Fibroblast of skin of abdomen (primary cell): ENCODE results near the gene OR5K3. TPM values are rescaled to one million over a fixed set of nuclear protein-coding genes. Genes with fewer than 3 reads are reported as not detected.
"Not testable (repeated sequence)": the region's sequence is repeated elsewhere in the genome, so short reads cannot be mapped to it uniquely, and the experiment has no call there.

Experiments
- DNase-seq: peaks from one replicate; pipeline ENCODE4 v3.0.0-alpha.2; 2013
- polyA plus RNA-seq, 2 experiments: library from polyadenylated mRNA; unstranded; fragments of 120-200 nt; gene quantifications; one replicate each; pipeline ENCODE4 v1.2.1, GENCODE V29; 2013; ENCODE audit not compliant: insufficient read length in 2 of 2

Gene OR5K3
- not detected for polyA plus RNA-seq (2013, experiment 1 of 2; ENCODE audit: insufficient read length)
- not detected for polyA plus RNA-seq (2013, experiment 2 of 2; ENCODE audit: insufficient read length)

- no peak for DNase-seq
These were observed at the start of gene OR5K3 for GRCh38 chr3:98390366-98390765. TSS of gene OR5K3 (plus strand) at chr3:98390666. CDS start at chr3:98390666, 0 bp downstream.

- no peak for DNase-seq
These were observed 48.7 kb upstream of the OR5K3 start for GRCh38 chr3:98341758-98342157.

GRCh38 chr3:98343647-98344507 is 46.6 kb upstream of the OR5K3 start:
- peak; percentile 0 for DNase-seq

- DNase-seq, result no peak
These were observed 40.4 kb upstream of the OR5K3 start for GRCh38 chr3:98350082-98350481.

GRCh38 chr3:98353554-98353953 is 36.9 kb upstream of the OR5K3 start, which contains the start of gene OR5K4:
TSS of gene OR5K4 (plus strand) at chr3:98353854. CDS start at chr3:98353854, 0 bp downstream.
- DNase-seq, result no peak

GRCh38 chr3:98359250-98359649 is 31.2 kb upstream of the OR5K3 start:
- DNase-seq, result no peak

GRCh38 chr3:98359993-98360675 is 30.3 kb upstream of the OR5K3 start:
- no peak for DNase-seq

- DNase-seq, result no peak
These were observed 29.8 kb upstream of the OR5K3 start for GRCh38 chr3:98360681-98361080.

GRCh38 chr3:98361289-98361688 is 29.2 kb upstream of the OR5K3 start:
- no peak for DNase-seq

GRCh38 chr3:98367464-98368246 is 22.8 kb upstream of the OR5K3 start:
- DNase-seq, result no peak

GRCh38 chr3:98371186-98371585 is 19.3 kb upstream of the OR5K3 start:
- DNase-seq, result no peak

GRCh38 chr3:98371853-98372252 is 18.6 kb upstream of the OR5K3 start:
- DNase-seq, result no peak

- no peak for DNase-seq
These were observed 18.0 kb upstream of the OR5K3 start for GRCh38 chr3:98372445-98372844.

GRCh38 chr3:98376631-98377030 is 13.8 kb upstream of the OR5K3 start:
- no peak for DNase-seq

GRCh38 chr3:98388147-98388546 is 2.3 kb upstream of the OR5K3 start:
- DNase-seq, result no peak

GRCh38 chr3:98395101-98395500 is 4.6 kb downstream of the OR5K3 start:
- DNase-seq, result no peak

GRCh38 chr3:98396482-98396881 is 6.0 kb downstream of the OR5K3 start:
- DNase-seq, result not testable (repeated sequence)

- no peak for DNase-seq
These were observed 8.0 kb downstream of the OR5K3 start for GRCh38 chr3:98398513-98398912.

- no peak for DNase-seq
These were observed 12.0 kb downstream of the OR5K3 start for GRCh38 chr3:98402507-98402906.

- DNase-seq, result no peak
These were observed 13.5 kb downstream of the OR5K3 start for GRCh38 chr3:98404010-98404409.

GRCh38 chr3:98406034-98406433 is 15.6 kb downstream of the OR5K3 start:
- no peak for DNase-seq

GRCh38 chr3:98432575-98432974 is 42.1 kb downstream of the OR5K3 start:
- DNase-seq, result no peak

- DNase-seq, result no peak
These were observed 43.3 kb downstream of the OR5K3 start for GRCh38 chr3:98433764-98434163.
